Right lobe of liver (tissue), 4 donors: ENCODE measurements around the gene DCPS.

Source experiments
- POLR2A ChIP-seq: fragments of 450-650 bp; IDR thresholded peaks from one replicate; pipeline ENCODE4 v1.6.1; 2017; ENCODE audit warnings: antibody characterized with exemption, mild to moderate bottlenecking
- TF ChIP-seq, protein P1 (sequence below), 4 donors: fragments of 200-600 bp in 3 of 4; fragments of 450-650 bp in 1 of 4; IDR thresholded peaks; one replicate each; pipeline versions ENCODE4 v1.5.1 to v1.8.0; 2016 to 2022; ENCODE audit warnings: antibody characterized with exemption in 4 of 4, mild to moderate bottlenecking in 2 of 4
- donor health status: DM: no; HTN: no; CAD: no.
- donor health status: DM: no; HTN: no; CAD: no.
- donor health status: DM: no; HTN: yes; CAD: no.

DNA sequence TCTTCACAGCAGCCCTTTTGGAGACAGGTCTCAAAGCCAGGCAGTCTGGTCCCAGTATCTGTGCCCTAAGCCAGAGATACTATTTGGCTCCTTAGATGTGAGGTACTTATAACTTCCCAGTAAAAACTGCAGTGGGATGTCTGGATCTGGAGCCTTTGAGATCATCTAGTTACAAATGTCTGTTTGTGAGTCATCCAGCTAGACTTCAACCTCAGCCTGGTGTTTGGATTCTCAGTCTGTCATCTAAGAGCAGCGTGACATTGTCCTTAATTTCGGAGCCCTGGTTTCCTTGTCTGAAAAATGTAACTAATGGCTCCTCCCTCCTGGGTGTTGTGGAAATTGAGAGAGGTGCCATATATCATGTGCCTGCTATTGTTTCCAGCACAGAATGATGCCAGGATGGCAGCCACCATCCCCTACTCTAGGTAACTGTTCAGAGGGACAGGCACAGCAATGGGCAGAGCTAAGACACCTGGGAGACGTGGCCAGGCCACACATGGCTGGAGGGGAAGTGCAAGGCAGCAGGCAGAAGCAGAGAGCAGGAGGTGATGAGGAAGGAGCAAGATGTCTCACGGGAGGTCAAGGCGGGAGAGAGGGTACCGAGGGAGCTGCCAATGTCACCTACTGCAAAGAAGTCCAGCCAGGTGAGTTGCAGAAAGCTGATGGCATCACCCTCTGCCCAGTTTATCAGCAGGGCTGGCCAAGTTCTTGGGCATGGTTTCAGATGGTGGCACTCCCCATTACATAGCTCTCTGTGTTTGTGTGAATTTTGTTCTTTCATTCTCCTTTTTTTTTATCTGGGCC is 31.0 kb downstream of the DCPS start:
- TF ChIP-seq, protein P1, sequence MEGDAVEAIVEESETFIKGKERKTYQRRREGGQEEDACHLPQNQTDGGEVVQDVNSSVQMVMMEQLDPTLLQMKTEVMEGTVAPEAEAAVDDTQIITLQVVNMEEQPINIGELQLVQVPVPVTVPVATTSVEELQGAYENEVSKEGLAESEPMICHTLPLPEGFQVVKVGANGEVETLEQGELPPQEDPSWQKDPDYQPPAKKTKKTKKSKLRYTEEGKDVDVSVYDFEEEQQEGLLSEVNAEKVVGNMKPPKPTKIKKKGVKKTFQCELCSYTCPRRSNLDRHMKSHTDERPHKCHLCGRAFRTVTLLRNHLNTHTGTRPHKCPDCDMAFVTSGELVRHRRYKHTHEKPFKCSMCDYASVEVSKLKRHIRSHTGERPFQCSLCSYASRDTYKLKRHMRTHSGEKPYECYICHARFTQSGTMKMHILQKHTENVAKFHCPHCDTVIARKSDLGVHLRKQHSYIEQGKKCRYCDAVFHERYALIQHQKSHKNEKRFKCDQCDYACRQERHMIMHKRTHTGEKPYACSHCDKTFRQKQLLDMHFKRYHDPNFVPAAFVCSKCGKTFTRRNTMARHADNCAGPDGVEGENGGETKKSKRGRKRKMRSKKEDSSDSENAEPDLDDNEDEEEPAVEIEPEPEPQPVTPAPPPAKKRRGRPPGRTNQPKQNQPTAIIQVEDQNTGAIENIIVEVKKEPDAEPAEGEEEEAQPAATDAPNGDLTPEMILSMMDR (IDR thresholded peaks at IDR 0.05): no peak
- TF ChIP-seq POLR2A: no peak
